Karpas-422 (cell line): ENCODE data around the gene PRSS21. TPM values are rescaled to one million over a fixed set of nuclear protein-coding genes. Genes with fewer than 3 reads are reported as not detected.

ENCODE experiments used
- DNase-seq: peaks from one replicate; pipeline ENCODE4 v3.0.0-alpha.2; 2015
- H2AFZ ChIP-seq: fragments of 200-600 bp; sonication (generic); 2 replicates; pipeline ENCODE4 v1.6.1; 2014; ENCODE audit warnings: antibody characterized with exemption, low read length, mixed read lengths
- H3K27ac ChIP-seq: fragments of 200-600 bp; sonication (generic); 2 replicates; pipeline ENCODE4 v1.5.1; 2014; ENCODE audit warnings: mild to moderate bottlenecking, low read length, moderate library complexity
- H3K27me3 ChIP-seq: fragments of 200-600 bp; sonication (generic); 2 replicates; pipeline ENCODE4 v1.6.1; 2014; ENCODE audit warnings: low read length, mixed read lengths
- H3K36me3 ChIP-seq: fragments of 200-600 bp; sonication (generic); 2 replicates; pipeline ENCODE4 v1.6.1; 2014; ENCODE audit warnings: low read length, mixed read lengths; ENCODE audit not compliant: insufficient read depth
- H3K4me1 ChIP-seq: fragments of 200-600 bp; sonication (generic); 2 replicates; pipeline ENCODE4 v1.6.1; 2014; ENCODE audit warnings: mild to moderate bottlenecking, low read length, mixed read lengths
- H3K4me2 ChIP-seq: fragments of 200-600 bp; sonication (generic); 2 replicates; pipeline ENCODE4 v1.6.1; 2014; ENCODE audit warnings: low read length, low read depth, mild to moderate bottlenecking; ENCODE audit not compliant: poor library complexity, severe bottlenecking
- H3K4me3 ChIP-seq: fragments of 200-600 bp; sonication (generic); 2 replicates; pipeline ENCODE4 v1.5.1; 2014; ENCODE audit warnings: mild to moderate bottlenecking, antibody characterized with exemption, low read length, mixed read lengths
- H3K79me2 ChIP-seq: fragments of 200-600 bp; sonication (generic); 2 replicates; pipeline ENCODE4 v1.6.1; 2014; ENCODE audit warnings: mild to moderate bottlenecking, low read length, mixed read lengths
- H3K9ac ChIP-seq: fragments of 200-600 bp; sonication (generic); 2 replicates; pipeline ENCODE4 v1.6.0; 2014; ENCODE audit warnings: low read length
- H3K9me2 ChIP-seq: fragments of 200-600 bp; sonication (generic), shearing (Covaris generic); replicated peaks from 2 replicates; pipeline ENCODE4 v1.6.0; 2014; ENCODE audit warnings: mild to moderate bottlenecking, low read length, moderate library complexity; ENCODE audit not compliant: insufficient read depth
- H3K9me3 ChIP-seq: fragments of 300-700, 200-600 bp; sonication (generic); 2 replicates; pipeline ENCODE4 v1.6.1; 2014; ENCODE audit warnings: low read length, mixed read lengths
- H4K20me1 ChIP-seq: fragments of 200-600 bp; sonication (generic); 2 replicates; pipeline ENCODE4 v1.6.1; 2014; ENCODE audit warnings: mild to moderate bottlenecking, antibody characterized with exemption, low read length, low read depth; ENCODE audit not compliant: insufficient read depth
- total RNA-seq: library from RNA; depleted of rRNA; stranded (reverse); fragments of >200 nt; shearing (Covaris generic); gene quantifications from 2 replicates; pipeline ENCODE4 v1.2.3, GENCODE V29; 2014; ENCODE audit warnings: low replicate concordance

Gene PRSS21
- total RNA-seq, 1 experiment from 2014 or later = not detected

- Histone ChIP-seq H3K9me3 (no peaks in the 10 kb centered on the region), H3K79me2 (peaks cover 26% of the 10 kb centered on the region), H3K9ac (no peak overlapping the region), H3K27ac (no peak overlapping the region), H2AFZ (no peak overlapping the region), H3K4me3 (no peak overlapping the region), H3K36me3 (peaks cover 24% of the 10 kb centered on the region; the same call in 1 of the 2 replicates), H3K4me1 (peaks cover 23% of the 10 kb centered on the region), H3K9me2 (no peaks in the 10 kb centered on the region), H3K4me2 (no peak overlapping the region), H3K27me3 (no peaks in the 10 kb centered on the region), H4K20me1 (peaks cover 24% of the 10 kb centered on the region)
- DNase-seq = no peak
Observed at GRCh38 chr16:2773188-2773968, 43.7 kb upstream of the PRSS21 start.

- DNase-seq = no peak
- H3K27me3 ChIP-seq = no peaks in the 10 kb centered on the region
- peaks cover 20% of the 10 kb centered on the region for H4K20me1 ChIP-seq
- no peaks in the 10 kb centered on the region for H3K9me2 ChIP-seq
- no peak overlapping the region for H3K27ac ChIP-seq
- peaks cover 24% of the 10 kb centered on the region for H3K4me1 ChIP-seq
- peaks cover 26% of the 10 kb centered on the region for H3K79me2 ChIP-seq
- no peak overlapping the region for H3K4me2 ChIP-seq
- H3K9me3 ChIP-seq = no peaks in the 10 kb centered on the region
- peak overlapping the region; percentile 95 for H3K9ac ChIP-seq
- peaks cover 15% of the 10 kb centered on the region; the same call in 1 of the 2 replicates for H3K36me3 ChIP-seq
- no peak overlapping the region for H2AFZ ChIP-seq
- no peak overlapping the region for H3K4me3 ChIP-seq
Observed at GRCh38 chr16:2774161-2774891, 42.7 kb upstream of the PRSS21 start.

GRCh38 chr16:2775131-2775716, 41.8 kb upstream of the PRSS21 start:
- no peaks in the 10 kb centered on the region for H3K27me3 ChIP-seq
- peak overlapping the region; percentile 91 for H3K4me3 ChIP-seq
- no peak overlapping the region for H3K27ac ChIP-seq
- no peaks in the 10 kb centered on the region for H3K9me2 ChIP-seq
- H3K36me3 ChIP-seq = peaks cover 15% of the 10 kb centered on the region; the same call in 1 of the 2 replicates
- peaks cover 26% of the 10 kb centered on the region for H3K79me2 ChIP-seq
- no peak overlapping the region for H2AFZ ChIP-seq
- H3K4me1 ChIP-seq = peaks cover 24% of the 10 kb centered on the region
- H3K9ac ChIP-seq = peak overlapping the region; percentile 95
- no peak for DNase-seq
- H3K4me2 ChIP-seq = peak overlapping the region; percentile 93
- H4K20me1 ChIP-seq = peaks cover 14% of the 10 kb centered on the region; the same call in 1 of the 2 replicates
- H3K9me3 ChIP-seq = no peaks in the 10 kb centered on the region

- DNase-seq = no peak
- Histone ChIP-seq H3K4me3 (peak overlapping the region; percentile 91), H3K4me2 (peak overlapping the region; percentile 93), H3K4me1 (peaks cover 24% of the 10 kb centered on the region), H3K9me2 (no peaks in the 10 kb centered on the region), H3K9me3 (no peaks in the 10 kb centered on the region), H4K20me1 (peaks cover 9% of the 10 kb centered on the region; the same call in 1 of the 2 replicates), H3K79me2 (peaks cover 26% of the 10 kb centered on the region), H3K9ac (peak overlapping the region; percentile 95), H2AFZ (no peak overlapping the region), H3K27me3 (no peaks in the 10 kb centered on the region), H3K27ac (no peak overlapping the region), H3K36me3 (peaks cover 11% of the 10 kb centered on the region; the same call in 1 of the 2 replicates)
Observed at GRCh38 chr16:2775765-2776499, 41.1 kb upstream of the PRSS21 start.

- Histone ChIP-seq H3K4me2 (peak overlapping the region; percentile 93), H3K9ac (peak overlapping the region; percentile 95), H3K27me3 (no peaks in the 10 kb centered on the region), H4K20me1 (peaks cover 2% of the 10 kb centered on the region; the same call in 1 of the 2 replicates), H3K4me1 (peaks cover 24% of the 10 kb centered on the region), H3K27ac (peak overlapping the region; percentile 11; the same call in 1 of the 2 replicates), H2AFZ (no peak overlapping the region), H3K36me3 (peaks cover 6% of the 10 kb centered on the region; the same call in 1 of the 2 replicates), H3K9me3 (no peaks in the 10 kb centered on the region), H3K79me2 (peaks cover 26% of the 10 kb centered on the region), H3K9me2 (no peaks in the 10 kb centered on the region), H3K4me3 (peak overlapping the region; percentile 91)
- peak; percentile 64 for DNase-seq
Observed at GRCh38 chr16:2776500-2777139, 40.4 kb upstream of the PRSS21 start.

GRCh38 chr16:2777231-2777902, 39.7 kb upstream of the PRSS21 start, which contains the start of gene ELOB:
Gene ELOB, minus strand, starts transcription at chr16:2777280. Its CDS starts 41 bp downstream, at chr16:2777239.
- no peaks in the 10 kb centered on the region for H3K9me2 ChIP-seq
- H3K4me3 ChIP-seq = peak within 1 kb of the TSS; percentile 97
- no peaks in the 10 kb centered on the region; the same call in 1 of the 2 replicates for H3K36me3 ChIP-seq
- peaks cover 26% of the 10 kb centered on the region for H3K79me2 ChIP-seq
- H3K4me2 ChIP-seq = peak within 1 kb of the TSS; percentile 93
- H3K27ac ChIP-seq = peak within 1 kb of the TSS; percentile 84
- no peaks in the 10 kb centered on the region for H3K27me3 ChIP-seq
- H3K4me1 ChIP-seq = peaks cover 24% of the 10 kb centered on the region
- H4K20me1 ChIP-seq = no peaks in the 10 kb centered on the region
- H3K9ac ChIP-seq = peak within 1 kb of the TSS; percentile 100
- H3K9me3 ChIP-seq = no peaks in the 10 kb centered on the region
- peak; percentile 96 for DNase-seq
- H2AFZ ChIP-seq = no peak within 1 kb of the TSS
